IPS-18c (cell line): ENCODE data around the gene RAC3.

Experiments
- H3K4me3 ChIP-seq: 2 replicates; pipeline ENCODE4 v1.7.0; 2013; ENCODE audit warnings: low read depth, mild to moderate bottlenecking, low read length, moderate library complexity; ENCODE audit not compliant: insufficient read depth
- H3K9me3 ChIP-seq: one replicate; pipeline ENCODE4 v1.6.1; 2013; ENCODE audit warnings: mild to moderate bottlenecking, low read length, moderate library complexity; ENCODE audit not compliant: control insufficient read depth, insufficient read depth

Gene RAC3

DNA sequence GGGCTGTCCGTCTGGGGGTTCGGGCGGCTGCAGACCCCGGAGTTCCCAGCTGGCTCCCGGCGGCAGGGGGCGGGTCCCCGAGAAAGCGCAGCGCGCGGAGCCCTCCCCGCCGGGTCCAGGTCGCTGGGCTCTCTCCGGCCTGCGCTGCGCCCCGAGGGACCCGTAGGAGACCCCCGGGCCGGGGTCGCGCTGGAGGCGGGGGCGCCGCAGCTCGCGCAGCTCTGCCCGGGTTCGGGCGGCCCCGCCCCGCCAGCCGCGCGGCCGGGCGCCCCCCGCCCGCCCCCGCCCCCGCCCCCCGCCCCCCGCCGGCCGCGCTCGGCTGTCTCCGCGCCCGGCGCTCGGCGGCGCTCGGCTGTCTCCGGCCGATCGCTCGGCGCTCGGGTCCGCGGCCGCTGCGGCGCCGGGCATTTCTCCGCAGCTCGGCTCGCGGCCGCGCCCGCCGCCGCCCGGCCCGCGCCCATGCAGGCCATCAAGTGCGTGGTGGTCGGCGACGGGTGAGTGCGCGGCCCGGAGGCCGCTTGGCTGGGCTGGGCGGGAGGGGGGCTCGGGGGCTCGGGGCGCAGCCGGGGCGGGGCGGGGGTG is at the start of gene RAC3:
TSS of gene RAC3 (plus strand) at position 376 of the 582 bp plus-strand sequence. CDS start at position 460, 84 bp downstream.
- H3K4me3 ChIP-seq: peak within 1 kb of the TSS; percentile 78
- H3K9me3 ChIP-seq: no peaks in the 10 kb centered on the region

DNA sequence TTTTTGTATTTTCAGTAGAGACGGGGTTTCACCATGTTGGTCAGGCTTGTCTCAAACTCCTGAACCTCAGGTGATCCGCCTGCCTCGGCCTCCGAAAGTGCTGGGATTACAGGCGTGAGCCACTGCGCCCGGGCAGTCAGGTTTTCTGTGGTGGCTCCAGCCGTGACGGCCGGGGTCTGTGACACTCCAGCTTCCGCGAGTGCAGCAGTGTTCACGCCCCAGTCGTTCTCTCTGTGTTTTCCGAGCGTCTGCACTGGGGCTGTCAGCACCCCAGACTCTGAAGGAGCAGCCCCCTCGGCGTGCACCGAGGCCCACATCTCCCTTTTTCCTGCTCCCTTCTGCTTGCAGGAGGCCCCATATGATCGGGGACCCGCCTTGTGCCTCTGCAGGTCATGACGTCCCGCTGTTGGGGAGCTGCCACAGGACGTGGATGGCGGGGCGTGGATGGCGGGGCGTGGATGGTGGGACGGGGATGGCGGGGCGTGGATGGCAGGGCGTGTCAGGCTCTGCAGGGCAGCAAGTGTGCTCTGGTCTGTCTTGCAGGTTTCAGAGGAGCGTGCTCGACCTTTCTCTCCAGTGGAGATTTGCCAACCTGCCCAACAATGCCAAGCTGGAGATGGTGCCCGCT is 48.4 kb upstream of the RAC3 start:
- Histone ChIP-seq H3K4me3 (no peak overlapping the region), H3K9me3 (no peaks in the 10 kb centered on the region)

DNA sequence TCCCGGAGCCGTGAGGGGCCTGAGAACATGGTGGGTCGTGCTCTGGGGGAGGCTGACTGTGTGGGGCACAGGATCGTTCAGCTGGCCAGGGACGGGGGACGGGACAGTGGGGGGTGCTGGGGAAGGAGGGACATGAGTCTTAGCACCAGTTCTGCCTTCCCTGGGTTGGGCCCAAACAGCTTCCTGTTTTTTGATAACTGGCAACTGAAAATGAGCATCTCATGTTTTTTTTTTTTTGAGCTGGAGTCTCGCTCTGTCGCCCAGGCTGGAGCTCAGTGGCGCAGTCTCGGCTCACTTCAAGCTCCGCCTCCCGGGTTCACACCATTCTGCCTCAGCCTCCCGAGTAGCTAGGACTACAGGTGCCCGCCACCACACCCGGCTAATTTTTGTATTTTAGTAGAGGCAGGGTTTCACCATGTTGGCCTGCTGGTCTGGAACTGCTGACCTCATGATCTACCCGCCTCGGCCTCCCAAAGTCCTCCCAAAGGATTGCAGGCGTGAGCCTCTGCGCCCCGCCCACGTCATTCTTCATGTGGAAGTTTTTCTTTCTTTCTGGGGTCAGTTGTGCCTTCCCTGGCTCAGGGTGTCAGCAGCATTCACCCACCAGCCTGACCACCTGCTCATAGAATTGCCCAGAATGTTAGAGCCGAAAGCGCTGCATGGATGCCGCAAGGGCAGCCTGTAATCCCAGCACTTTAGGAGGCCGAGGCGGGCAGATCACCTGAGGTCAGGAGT is 47.7 kb upstream of the RAC3 start:
- no peaks in the 10 kb centered on the region for H3K9me3 ChIP-seq
- H3K4me3 ChIP-seq: no peak overlapping the region

DNA sequence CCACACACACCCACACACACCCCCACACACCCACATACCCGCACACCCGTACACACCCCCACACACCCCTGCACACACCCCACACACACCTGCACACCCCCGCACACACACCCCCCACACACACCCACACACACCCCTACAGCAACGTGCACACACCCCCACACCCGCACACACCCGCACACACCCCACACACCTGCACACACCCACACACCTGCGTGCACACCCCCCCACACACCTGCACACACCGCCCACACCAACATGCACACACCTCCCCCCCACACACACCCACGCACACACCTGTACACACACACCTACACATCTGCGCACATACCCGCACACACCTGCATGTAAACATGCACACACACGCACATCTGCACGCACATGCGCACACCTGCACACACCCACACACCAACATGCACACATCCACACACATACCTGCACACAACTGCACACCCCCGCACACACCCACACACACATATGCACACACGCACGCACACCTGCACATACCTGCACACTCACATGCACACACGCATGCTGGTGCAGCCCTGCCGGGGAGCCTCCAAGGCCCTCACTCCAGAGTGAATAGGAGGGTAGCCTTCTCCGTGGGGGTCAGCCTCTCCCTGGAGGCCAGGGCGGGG is 46.6 kb upstream of the RAC3 start:
- no peak overlapping the region for H3K4me3 ChIP-seq
- H3K9me3 ChIP-seq: no peaks in the 10 kb centered on the region

DNA sequence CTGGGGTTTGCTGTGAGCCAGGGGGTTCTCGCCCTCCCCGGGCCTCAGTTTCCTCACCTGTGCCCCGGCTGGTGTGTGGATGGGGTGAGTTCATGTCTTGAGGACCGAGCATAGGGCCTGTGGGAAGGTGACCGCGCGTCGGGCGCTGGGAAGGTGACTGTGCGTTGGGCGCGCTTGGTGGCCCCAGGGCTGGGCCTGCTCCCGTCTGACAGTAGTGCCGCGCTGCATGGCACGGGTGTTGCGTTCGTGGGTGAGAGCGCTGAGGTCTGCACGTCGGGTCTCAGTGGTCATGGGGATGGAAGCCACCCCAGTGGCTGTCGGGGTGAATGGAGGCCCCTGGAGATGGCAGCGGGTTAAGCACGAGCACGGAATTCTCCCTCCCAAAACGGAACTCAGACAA is 44.9 kb upstream of the RAC3 start:
- H3K4me3 ChIP-seq: no peak overlapping the region
- no peaks in the 10 kb centered on the region for H3K9me3 ChIP-seq

DNA sequence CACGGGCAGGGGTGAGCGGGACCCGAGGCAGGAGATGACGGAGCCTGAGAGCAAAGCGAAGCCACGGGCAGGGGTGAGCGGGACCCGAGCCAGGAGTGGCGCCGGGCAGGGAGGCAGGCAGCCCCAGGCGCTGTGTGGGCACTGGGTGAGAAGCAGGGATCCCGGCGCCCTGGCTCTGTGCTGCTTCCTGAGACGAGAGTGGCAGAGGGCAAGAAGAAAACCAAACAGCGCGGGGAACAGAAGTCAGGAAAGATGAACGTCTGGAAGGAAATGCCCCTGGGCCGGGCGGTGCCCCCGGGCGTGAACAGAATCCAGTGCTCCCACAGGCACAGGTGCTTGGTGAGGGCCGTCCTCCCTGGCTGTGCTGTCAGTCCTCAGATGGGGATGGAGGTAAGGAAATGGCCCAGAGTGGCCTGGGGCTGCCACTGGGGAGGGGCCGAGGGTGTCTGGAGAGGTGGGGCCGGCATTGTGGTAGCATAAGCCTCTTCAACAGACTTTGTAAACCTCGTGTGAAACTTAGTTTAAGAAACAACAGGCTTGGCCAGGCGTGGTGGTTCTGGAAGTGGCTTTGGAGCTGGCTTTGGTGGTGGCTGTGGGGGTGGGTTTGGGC is 44.2 kb upstream of the RAC3 start:
- no peaks in the 10 kb centered on the region for H3K9me3 ChIP-seq

DNA sequence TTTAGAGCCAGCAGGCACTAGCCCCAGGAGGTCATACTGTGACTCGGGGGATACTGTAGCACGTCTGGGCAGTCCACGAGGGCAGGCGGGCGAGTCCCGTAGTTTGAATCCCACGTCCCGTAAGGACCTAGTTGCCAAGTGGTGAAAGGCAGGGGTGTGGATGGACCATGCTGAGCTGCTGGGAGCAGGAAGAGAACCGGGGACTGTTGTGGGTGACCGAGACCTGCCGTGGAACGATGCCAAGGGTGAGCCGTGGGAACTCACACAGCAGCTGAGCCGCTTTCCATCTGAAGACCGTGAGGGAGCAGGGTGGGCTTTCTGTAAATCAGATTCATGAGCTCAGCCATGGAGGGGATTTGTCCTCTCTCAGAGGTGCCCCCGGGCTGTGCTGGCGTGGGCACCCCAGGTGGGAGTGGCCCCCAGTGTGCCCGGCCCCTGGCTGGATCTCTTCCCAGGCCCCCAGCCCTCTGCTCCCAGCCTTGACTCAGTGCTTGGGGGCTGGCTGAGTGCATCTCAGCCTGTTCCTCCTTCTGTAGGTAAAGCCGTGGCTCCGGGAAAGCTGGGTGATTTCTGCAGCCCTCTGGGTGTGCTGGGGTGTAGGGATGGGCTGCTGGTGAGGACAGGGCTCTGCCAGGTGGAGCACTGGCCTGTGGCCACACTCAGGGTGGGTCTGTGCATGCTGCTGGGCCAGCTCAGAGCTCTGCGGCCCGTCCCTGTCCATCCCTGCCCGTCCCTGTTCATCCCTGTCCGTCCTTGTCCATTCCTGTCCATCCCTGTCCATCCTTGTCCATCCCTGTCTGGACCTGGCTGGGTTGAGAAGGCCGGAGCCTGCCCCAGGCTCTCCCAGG is 40.4 kb upstream of the RAC3 start:
- H3K4me3 ChIP-seq: no peak overlapping the region
- no peaks in the 10 kb centered on the region for H3K9me3 ChIP-seq

More for the DNA sequence above, 44.2 kb upstream of the RAC3 start:
- H3K4me3 ChIP-seq: no peak overlapping the region

DNA sequence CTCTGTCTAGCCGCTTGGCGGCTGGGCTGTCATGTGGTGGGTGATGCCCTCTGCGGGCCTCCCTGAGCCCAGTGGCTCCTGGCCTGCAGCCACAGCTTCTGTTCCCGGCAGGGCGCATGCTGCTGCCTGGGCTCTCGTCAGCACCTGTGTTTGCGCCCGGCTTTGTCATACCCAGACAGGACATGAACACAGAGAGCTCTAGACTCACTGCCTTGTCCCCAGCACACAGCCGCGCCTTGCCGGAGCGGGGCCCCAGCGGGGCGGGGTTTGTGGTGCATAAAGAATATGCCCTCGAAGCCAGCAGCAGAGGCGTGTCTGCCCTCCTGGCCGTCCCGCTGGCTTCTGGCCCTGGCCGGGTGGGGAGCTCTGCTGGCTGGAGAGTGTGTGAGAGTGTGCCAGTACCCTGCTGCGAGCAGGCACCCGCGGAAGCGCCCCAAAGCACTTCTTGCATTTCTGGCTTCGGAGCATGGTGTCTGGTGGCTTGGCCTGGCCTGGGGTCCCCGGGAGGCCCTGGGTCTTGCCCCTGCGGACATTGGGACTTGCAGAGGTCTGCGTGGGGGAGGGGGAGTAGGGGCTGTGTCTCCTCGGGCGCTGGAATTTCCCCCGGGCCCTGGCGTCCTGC is 39.7 kb upstream of the RAC3 start:
- Histone ChIP-seq H3K9me3 (no peaks in the 10 kb centered on the region), H3K4me3 (no peak overlapping the region)

DNA sequence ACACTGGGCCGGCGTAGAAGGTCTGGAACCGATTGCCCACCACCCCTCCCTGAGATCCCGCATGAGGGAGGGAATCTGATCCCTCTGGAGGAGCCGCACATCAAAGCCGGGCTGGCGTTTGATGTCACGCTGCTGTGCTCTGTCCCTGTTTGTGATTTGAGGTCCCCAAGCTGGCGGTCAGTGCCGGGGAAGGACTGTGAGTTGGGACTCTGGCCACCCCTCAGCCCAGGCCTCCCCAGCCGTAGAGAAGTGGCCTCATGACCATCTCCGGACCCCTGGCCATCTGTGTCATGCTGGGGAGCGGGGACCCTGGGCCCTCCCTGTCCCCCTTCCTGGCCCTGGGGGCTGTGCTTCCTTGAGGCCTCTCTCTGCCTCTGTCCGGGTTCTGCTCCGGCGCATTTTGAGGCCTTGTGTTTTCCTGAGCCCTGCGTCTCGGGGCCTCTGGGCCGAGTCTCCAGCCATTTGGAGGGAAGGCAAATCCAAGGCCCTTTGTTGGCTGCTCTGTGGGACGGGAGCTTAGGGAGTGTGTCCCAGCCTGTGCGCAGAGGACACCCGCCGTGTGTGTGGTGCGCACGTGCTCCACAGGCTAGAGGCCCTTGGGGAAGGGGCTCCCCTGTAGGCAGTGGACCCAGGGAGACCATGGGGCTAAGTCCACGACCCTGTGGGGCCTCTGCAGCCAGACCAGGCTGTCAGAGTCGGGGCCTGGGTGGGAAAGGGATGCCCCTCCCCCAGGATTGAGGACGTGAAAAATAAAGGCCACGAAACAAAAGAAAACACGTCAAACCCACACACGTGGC is 39.0 kb upstream of the RAC3 start:
- H3K4me3 ChIP-seq: no peak overlapping the region
- no peaks in the 10 kb centered on the region for H3K9me3 ChIP-seq

DNA sequence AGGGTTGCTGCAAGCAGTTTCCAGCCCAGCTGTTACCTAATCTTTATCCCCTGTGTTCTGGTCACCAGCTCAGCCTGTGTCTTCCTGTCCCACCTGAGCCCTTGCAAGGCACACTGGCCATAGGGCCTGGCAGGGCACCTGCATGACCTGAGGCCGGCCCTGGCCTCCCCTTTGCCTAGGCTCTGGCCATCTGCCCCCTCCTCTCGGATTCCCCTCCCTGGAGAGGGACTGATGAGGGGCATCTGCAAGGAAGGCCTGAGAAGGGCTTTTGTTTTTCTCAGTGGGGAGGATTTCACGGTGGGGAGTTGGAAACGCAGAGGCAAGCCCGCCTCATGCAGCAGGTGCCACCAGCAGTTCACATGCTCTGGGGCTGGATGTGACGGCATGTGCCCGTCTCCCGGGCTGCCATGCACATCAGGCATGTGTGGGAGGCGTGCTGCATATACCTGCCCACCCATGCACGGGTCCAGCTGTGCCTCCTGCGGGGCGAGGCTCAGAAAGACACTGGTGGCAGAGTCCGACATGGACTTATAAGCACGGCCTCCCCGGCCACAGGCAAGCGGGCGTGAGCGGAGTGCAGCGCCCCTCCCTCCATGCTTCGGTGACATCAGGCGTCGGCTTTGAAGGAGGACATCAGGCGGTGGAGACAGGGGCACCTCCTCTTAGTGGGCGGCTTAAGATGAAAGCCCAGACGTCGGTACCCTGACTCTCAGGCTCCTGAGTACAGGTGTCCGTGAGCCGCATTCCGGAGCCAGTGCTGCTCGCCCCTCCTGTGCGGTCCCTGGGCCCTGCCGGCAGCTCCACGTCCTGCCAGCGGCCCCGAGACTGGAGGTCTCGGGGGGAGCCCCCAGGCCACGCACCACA is 37.5 kb upstream of the RAC3 start:
- no peaks in the 10 kb centered on the region for H3K9me3 ChIP-seq
- H3K4me3 ChIP-seq: no peak overlapping the region

DNA sequence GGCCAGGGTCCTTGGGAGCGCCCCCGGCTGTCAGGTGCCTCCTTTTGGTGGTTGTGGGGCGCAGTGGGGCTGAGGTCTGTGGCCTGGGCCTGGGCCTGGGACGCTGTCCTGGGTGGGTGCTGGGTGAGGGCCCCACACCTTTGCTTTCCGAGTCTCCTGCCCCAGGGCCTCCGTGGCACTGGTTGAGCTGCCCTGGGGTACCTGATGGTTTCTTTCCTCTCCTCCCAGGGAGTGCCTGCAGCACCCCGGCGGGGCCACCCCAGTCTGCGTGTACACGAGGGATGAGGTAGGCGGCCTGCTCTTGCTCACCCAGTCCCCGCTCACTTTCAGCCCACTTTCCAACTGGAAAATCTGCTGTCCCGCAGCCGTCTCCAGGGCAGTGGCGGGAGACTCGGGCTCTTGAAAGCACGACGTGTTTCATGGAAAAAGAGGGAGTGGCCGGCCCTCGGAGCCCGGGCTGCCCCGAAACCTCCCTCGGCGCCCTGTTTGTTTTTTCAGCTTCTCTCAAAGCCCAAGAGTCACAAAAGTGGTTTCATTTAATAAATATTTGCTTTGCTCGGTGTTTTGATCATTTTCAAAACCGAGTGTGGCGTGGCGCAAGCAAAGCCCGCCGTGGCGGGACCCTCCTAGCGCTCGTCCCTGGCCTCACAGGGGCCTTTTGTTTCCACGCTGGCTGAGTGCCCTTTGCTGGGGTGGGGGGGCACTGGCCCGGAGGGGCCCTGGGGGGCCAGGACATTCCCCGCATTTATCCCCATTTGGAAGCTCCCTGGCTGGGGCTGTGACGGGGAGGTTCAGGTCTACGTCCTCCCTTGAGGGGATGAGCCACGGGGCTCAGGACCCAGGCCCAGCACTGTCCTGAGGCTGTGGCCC is 36.6 kb upstream of the RAC3 start:
- Histone ChIP-seq H3K9me3 (no peaks in the 10 kb centered on the region), H3K4me3 (no peak overlapping the region)

DNA sequence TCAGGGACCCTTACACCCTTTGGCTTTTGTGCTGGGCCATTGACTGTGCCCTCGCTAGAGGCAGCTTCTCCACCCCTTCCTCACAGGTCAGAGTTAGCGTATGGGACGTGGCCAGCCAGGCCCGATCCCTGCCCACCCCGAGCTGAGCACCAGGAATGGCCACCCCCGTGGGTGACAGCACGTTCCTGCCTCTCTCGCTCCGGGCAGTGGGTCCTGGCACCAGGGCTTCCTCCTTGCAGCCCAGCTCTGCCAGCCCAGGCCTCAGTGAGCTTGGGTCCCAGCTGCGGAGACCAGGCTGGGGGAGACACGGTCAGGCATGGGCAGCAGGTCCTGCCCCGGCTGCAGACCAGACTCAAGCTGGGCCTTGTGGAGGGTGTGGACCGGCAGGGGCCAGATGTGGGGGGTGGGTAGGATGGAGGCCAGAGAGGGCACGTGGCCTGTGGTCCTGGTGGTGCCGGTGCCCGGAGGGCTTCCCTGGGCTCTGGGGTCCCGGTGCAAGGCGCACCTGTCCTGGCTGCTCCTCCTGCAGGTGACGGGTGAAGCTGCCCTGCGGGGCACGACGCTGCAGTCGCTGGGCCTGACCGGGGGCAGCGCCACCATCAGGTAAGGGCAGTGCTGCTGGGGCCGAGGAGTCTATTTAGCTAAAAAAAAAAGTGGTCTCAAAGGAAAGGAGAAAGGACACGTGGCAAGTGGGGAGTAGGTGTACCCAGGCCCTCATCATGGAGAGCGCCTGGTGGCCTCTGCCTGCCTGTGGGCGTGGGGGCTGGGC is 35.8 kb upstream of the RAC3 start:
- no peak overlapping the region for H3K4me3 ChIP-seq
- no peaks in the 10 kb centered on the region for H3K9me3 ChIP-seq

DNA sequence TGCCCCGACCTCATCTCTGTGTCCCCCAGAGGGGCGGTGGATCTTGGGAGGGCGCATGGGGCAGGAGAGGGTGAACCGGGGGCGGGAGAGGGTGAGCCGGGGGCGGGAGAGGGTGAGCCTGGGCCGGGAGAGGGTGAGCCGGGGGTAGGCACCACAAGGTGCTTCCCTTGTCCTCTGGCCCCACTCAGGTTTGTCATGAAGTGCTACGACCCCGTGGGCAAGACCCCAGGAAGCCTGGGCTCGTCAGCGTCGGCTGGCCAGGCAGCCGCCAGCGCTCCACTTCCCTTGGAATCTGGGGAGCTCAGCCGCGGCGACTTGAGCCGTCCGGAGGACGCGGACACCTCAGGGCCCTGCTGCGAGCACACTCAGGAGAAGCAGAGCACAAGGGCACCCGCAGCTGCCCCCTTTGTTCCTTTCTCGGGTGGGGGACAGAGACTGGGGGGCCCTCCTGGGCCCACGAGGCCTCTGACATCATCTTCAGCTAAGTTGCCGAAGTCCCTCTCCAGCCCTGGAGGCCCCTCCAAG is 35.2 kb upstream of the RAC3 start:
- Histone ChIP-seq H3K4me3 (no peak overlapping the region), H3K9me3 (no peaks in the 10 kb centered on the region)
